GM12874 (cell line): ENCODE measurements around the gene PPP1R3G.

Experiments used
- TF ChIP-seq, protein P1 (sequence below): IDR thresholded peaks from 2 replicates; pipeline ENCODE4 v1.5.1; 2011; ENCODE audit warnings: low read depth, mild to moderate bottlenecking, control low read depth, low read length, moderate library complexity; ENCODE audit not compliant: insufficient read depth

The PPP1R3G gene

DNA sequence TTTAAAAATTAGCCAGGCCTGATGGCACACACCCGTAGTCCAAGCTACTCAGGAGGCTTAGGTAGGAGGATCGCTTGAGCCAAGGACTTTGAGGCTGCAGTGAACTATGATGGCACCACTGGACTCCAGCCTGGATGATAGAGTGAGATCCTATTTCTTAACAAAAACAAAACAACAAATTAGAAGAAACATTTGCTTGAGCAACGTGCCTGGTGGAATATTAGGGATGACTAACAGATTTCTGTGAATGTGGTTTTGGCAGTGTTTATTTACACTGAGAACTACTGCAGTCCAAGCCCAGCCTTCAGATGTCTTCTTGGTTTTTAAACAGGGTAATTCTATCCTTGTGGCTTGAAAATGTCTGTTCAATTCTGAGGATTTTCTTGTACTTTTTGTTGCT, 9.2 kb downstream of the PPP1R3G start:
- TF ChIP-seq, protein P1, sequence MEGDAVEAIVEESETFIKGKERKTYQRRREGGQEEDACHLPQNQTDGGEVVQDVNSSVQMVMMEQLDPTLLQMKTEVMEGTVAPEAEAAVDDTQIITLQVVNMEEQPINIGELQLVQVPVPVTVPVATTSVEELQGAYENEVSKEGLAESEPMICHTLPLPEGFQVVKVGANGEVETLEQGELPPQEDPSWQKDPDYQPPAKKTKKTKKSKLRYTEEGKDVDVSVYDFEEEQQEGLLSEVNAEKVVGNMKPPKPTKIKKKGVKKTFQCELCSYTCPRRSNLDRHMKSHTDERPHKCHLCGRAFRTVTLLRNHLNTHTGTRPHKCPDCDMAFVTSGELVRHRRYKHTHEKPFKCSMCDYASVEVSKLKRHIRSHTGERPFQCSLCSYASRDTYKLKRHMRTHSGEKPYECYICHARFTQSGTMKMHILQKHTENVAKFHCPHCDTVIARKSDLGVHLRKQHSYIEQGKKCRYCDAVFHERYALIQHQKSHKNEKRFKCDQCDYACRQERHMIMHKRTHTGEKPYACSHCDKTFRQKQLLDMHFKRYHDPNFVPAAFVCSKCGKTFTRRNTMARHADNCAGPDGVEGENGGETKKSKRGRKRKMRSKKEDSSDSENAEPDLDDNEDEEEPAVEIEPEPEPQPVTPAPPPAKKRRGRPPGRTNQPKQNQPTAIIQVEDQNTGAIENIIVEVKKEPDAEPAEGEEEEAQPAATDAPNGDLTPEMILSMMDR: no peak

DNA sequence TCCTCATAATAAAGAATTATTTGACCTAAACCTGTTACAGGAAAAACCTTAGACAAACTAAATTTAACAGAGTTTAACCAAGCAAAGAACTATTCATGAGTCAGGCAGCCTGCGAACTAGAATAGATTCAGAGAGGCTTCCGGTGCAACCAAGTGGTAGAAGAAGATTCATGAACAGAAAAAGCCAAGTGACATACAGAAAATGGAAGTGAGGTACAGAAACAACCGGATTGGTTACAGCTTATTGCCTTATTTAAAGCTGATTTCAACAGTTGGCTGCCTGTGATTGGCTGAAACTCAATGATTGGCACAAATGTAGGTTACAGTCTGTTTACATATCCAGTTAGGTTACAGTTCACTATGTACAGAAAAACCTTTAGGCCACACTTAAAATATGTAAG, 10.1 kb downstream of the PPP1R3G start:
- TF ChIP-seq, protein P1: no peak

DNA sequence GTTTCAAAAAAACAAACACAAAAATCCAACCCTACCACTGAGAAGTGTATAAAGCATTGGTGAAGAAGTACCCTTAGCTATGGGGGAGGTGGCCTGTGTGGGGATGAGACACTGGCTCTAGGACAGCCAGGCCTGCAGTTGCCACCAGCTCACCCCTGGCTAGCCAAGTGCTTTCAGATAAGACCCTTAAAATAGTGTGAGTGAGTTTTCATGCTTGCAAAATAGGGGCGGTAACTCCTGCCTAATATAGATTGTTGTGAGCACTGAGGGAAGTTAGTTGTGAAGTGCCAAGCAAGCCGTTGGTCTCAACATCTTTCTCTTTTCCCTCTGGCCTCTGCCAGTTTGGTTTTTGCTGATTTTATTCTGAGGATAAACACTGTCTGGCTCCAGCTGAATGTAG, 11.3 kb downstream of the PPP1R3G start:
- TF ChIP-seq, protein P1: no peak

DNA sequence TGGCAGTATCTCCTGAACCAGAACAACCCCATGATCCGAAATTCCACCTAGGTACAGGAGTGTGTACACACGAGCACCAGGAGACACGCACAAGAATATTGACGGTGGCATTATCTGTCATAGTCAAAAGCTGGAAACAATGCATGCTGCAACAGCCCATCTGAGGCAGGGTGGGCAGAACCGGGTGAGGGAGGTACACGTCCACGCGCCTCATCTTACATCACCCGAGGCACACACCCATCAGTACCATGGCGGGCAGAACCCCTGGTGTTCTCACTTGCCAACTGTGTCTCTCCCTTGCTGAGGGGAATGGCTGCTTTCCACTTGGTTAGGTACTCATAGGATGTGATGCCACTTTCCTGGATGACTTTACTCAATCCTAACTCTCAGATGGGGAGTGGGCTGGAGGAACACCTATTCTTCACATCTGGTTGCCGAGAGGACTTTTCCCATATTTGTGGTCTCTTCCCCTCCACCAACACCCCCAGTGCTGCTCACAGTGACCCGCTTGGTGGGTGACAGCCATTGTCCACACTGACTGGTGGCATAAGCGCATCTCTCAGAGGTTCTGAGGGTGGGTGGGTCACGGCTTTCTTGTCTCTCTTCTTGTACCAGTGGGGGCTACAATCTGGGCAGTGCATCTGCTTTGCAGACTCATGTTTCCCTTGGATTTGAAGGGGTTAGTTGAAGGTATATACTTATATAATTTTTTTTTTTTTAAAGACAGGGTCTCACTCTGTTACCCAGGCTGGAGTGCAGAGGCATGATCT, 13.5 kb downstream of the PPP1R3G start:
- TF ChIP-seq, protein P1: no peak

DNA sequence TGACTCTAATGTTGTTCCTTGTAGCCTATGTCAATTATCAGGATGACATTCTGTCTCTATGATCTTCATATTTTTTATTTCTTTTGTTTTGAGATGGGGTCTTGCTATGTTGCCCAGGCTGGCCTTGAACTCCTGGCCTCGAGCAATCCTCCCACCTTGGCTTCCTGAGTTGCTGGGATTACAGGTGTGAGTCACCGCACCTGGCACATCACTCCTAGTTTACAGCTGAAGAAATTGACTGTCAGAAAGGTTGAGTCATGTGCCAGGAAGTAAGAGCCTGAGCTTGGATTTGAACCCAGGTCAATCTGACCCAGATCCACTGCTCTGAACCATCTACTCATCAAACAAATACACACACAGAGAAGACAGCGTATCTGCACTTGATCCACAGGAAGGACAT, 14.4 kb downstream of the PPP1R3G start:
- TF ChIP-seq, protein P1: no peak

DNA sequence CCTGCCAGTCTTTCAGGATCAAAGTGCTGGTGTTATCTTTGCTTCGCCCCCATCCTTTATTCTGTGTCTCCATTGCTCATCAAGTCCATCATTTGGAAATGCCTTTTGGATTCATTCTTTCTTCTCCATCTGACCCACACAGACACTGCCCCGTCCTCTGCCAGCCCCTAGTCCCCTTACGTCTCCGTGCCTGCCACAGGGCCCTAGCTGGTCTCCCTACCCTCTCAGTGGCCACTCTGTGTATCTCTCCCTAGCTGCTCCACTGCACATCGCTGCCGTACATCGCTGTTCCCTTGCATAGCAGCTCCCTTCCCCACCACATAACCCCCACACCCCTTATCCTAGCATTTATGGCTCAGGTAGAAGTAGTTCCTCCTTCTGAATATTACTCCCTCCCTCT, 15.7 kb downstream of the PPP1R3G start:
- TF ChIP-seq, protein P1: no peak

DNA sequence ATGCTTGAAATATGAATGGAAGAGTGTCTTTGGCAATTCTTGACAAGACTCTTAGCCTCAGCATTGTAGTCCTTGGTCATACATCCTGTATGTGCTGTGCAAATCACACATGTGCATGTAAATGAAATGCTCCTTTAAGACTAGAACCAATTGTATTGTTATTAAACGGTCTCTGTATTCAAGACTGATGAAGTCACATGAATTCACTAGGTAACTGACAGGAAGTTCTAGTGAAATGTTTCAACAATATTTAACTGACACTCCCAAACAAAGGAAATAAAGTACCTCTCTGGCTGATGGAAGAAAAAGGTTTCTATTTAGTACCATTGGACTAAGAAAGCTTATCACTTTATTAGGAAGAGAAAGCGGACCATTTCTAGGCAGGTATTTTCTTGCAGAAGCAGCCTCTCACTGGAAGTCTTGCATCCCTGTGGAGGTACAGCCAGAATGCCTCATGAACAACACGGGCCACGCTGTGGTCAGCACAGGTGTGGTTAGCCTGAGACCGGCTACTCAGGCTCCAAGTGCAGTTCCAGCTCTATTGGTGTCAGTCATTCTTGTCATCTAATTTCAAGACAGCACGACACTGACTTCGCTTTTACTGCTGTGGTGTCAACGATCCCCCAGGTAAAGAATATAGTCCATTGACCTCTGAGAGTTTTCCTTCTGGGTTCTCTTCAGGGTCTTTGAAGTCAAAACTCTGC, 17.3 kb downstream of the PPP1R3G start:
- TF ChIP-seq, protein P1: no peak
